ENCODE measurements around the gene EFCC1.
"Not testable (repeated sequence)": the region's sequence is repeated elsewhere in the genome, so short reads cannot be mapped to it uniquely, and the experiment has no call there.

GRCh38 chr3:129087904-129088303, 86.8 kb downstream of the EFCC1 start:
- not testable (repeated sequence) for TF ChIP-seq POLR2AphosphoS5 (IDR thresholded peaks at IDR 0.05)
- TF ChIP-seq, protein P1, sequence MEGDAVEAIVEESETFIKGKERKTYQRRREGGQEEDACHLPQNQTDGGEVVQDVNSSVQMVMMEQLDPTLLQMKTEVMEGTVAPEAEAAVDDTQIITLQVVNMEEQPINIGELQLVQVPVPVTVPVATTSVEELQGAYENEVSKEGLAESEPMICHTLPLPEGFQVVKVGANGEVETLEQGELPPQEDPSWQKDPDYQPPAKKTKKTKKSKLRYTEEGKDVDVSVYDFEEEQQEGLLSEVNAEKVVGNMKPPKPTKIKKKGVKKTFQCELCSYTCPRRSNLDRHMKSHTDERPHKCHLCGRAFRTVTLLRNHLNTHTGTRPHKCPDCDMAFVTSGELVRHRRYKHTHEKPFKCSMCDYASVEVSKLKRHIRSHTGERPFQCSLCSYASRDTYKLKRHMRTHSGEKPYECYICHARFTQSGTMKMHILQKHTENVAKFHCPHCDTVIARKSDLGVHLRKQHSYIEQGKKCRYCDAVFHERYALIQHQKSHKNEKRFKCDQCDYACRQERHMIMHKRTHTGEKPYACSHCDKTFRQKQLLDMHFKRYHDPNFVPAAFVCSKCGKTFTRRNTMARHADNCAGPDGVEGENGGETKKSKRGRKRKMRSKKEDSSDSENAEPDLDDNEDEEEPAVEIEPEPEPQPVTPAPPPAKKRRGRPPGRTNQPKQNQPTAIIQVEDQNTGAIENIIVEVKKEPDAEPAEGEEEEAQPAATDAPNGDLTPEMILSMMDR (IDR thresholded peaks at IDR 0.05) = not testable (repeated sequence)

All from sigmoid colon (tissue), 4 donors.